Measurements from ENCODE around the gene HIPK1. TPM values are rescaled to one million over a fixed set of nuclear protein-coding genes. Genes with fewer than 3 reads are reported as not detected.

HIPK1 gene
- total RNA-seq, 1 donor = 23.9 TPM

- Histone ChIP-seq H3K27ac (ENCODE audit: low read depth, low read length) (no peak overlapping the region), H3K36me3 (ENCODE audit: insufficient read depth, low read length) (no peaks in the 10 kb centered on the region), H3K4me2 (ENCODE audit: insufficient read depth, low read length) (no peak overlapping the region), H3K4me3 (ENCODE audit: insufficient read depth, low read length) (no peak overlapping the region), H3K4me1 (ENCODE audit: insufficient read depth, low read length) (peaks cover 14% of the 10 kb centered on the region), H3K79me2 (ENCODE audit: insufficient read depth, low read length) (no peaks in the 10 kb centered on the region), H4K20me1 (ENCODE audit: insufficient read depth, low read length) (no peaks in the 10 kb centered on the region), H3K9me3 (ENCODE audit: low read depth, low read length) (no peaks in the 10 kb centered on the region), H2AFZ (ENCODE audit: low read length) (no peak overlapping the region), H3K27me3 (ENCODE audit: insufficient read depth, low read length) (no peaks in the 10 kb centered on the region)
- no peak for DNase-seq (ENCODE audit: insufficient read length, low spot score, missing footprints)
- TF ChIP-seq CTCF (IDR thresholded peaks at IDR 0.05; ENCODE audit: extremely low read depth, low read depth, low read length) = no peak
Measured at GRCh38 chr1:114022877-114023276, 93.8 kb downstream of the HIPK1 start.

GRCh38 chr1:114023377-114023776 is 94.3 kb downstream of the HIPK1 start:
- DNase-seq (ENCODE audit: insufficient read length, low spot score, missing footprints) = no peak
- no peak overlapping the region for H2AFZ ChIP-seq (ENCODE audit: low read length)
- H3K27ac ChIP-seq (ENCODE audit: low read depth, low read length) = no peak overlapping the region
- TF ChIP-seq CTCF (IDR thresholded peaks at IDR 0.05; ENCODE audit: extremely low read depth, low read depth, low read length) = no peak
- no peak overlapping the region for H3K4me3 ChIP-seq (ENCODE audit: insufficient read depth, low read length)
- H3K27me3 ChIP-seq (ENCODE audit: insufficient read depth, low read length) = no peaks in the 10 kb centered on the region
- H3K9me3 ChIP-seq (ENCODE audit: low read depth, low read length) = no peaks in the 10 kb centered on the region
- H3K79me2 ChIP-seq (ENCODE audit: insufficient read depth, low read length) = no peaks in the 10 kb centered on the region
- H3K4me2 ChIP-seq (ENCODE audit: insufficient read depth, low read length) = no peak overlapping the region
- no peaks in the 10 kb centered on the region for H3K36me3 ChIP-seq (ENCODE audit: insufficient read depth, low read length)
- H4K20me1 ChIP-seq (ENCODE audit: insufficient read depth, low read length) = no peaks in the 10 kb centered on the region
- H3K4me1 ChIP-seq (ENCODE audit: insufficient read depth, low read length) = peaks cover 14% of the 10 kb centered on the region

GRCh38 chr1:114024049-114024448 is 94.9 kb downstream of the HIPK1 start:
- Histone ChIP-seq H3K4me3 (ENCODE audit: insufficient read depth, low read length) (no peak overlapping the region), H3K4me1 (ENCODE audit: insufficient read depth, low read length) (peaks cover 14% of the 10 kb centered on the region), H3K79me2 (ENCODE audit: insufficient read depth, low read length) (no peaks in the 10 kb centered on the region), H3K4me2 (ENCODE audit: insufficient read depth, low read length) (no peak overlapping the region), H3K36me3 (ENCODE audit: insufficient read depth, low read length) (no peaks in the 10 kb centered on the region), H2AFZ (ENCODE audit: low read length) (no peak overlapping the region), H3K27ac (ENCODE audit: low read depth, low read length) (no peak overlapping the region), H3K27me3 (ENCODE audit: insufficient read depth, low read length) (no peaks in the 10 kb centered on the region), H3K9me3 (ENCODE audit: low read depth, low read length) (no peaks in the 10 kb centered on the region), H4K20me1 (ENCODE audit: insufficient read depth, low read length) (no peaks in the 10 kb centered on the region)
- no peak for DNase-seq (ENCODE audit: insufficient read length, low spot score, missing footprints)
- no peak for TF ChIP-seq CTCF (IDR thresholded peaks at IDR 0.05; ENCODE audit: extremely low read depth, low read depth, low read length)

DNA sequence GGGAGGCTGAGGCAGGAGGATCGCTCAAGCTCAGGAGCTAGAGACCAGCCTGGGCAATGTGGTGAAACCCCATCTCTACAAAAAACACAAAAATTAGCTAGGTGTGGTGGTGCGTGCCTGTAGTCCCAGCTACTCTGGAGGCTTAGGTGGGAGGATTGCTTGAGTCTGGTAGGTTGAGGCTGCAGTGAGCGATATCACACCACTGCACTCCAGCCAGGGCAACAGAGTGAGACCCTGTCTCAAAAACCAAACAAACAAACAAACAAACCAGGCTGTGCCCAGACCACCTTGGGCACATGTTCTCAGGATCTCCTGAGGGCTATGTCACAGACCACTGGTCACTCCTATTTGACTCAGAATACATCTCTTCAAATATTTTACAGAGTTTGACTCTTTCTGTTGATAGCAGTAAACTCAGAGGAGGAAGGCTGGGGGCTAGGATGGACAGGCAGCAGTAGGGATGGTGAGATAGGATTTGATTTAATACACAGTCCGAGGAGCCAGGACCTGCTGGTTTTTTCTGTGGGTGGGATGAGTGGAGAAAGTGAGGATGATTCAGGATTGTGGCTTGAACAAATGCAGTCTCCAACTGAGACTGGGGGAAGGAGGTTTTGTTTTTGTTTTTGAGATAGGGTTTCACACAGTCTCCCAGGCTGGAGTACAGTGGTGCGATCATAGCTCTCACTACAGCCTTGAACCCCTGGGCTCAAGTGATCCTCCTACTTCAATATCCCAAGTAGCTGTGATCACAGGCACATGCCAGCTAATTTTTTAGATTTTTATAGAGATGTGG is 96.7 kb downstream of the HIPK1 start:
- Histone ChIP-seq H3K36me3 (ENCODE audit: insufficient read depth, low read length) (no peaks in the 10 kb centered on the region), H3K4me3 (ENCODE audit: insufficient read depth, low read length) (no peak overlapping the region), H3K4me1 (ENCODE audit: insufficient read depth, low read length) (peaks cover 14% of the 10 kb centered on the region), H3K79me2 (ENCODE audit: insufficient read depth, low read length) (no peaks in the 10 kb centered on the region), H3K9me3 (ENCODE audit: low read depth, low read length) (no peaks in the 10 kb centered on the region), H3K4me2 (ENCODE audit: insufficient read depth, low read length) (peak overlapping the region; percentile 27), H3K27ac (ENCODE audit: low read depth, low read length) (no peak overlapping the region), H2AFZ (ENCODE audit: low read length) (no peak overlapping the region), H4K20me1 (ENCODE audit: insufficient read depth, low read length) (no peaks in the 10 kb centered on the region), H3K27me3 (ENCODE audit: insufficient read depth, low read length) (no peaks in the 10 kb centered on the region)
- no peak for TF ChIP-seq CTCF (IDR thresholded peaks at IDR 0.05; ENCODE audit: extremely low read depth, low read depth, low read length)
- DNase-seq (ENCODE audit: insufficient read length, low spot score, missing footprints) = peak; percentile 74
